H1 (cell line): ENCODE results near the gene NR3C2. TPM values are rescaled to one million over a fixed set of nuclear protein-coding genes. Genes with fewer than 3 reads are reported as not detected.

Experiments used
- CTCF ChIA-PET: fragments of 300-600 bp; sonication (Branson Sonifier 250); formaldehyde crosslinking; loops from one replicate; lab custom pipeline; 2021; ENCODE audit not compliant: partially characterized antibody; lab: Charles Lee
- POLR2A ChIA-PET: fragments of 300-600 bp; sonication (Branson Sonifier 250); formaldehyde crosslinking; loops from one replicate; lab custom pipeline; 2021; ENCODE audit warnings: inconsistent platforms; ENCODE audit not compliant: partially characterized antibody; lab: Charles Lee
- DNase-seq, 2 experiments: peaks; one replicate each; pipeline versions ENCODE4 v3.0.0 to v3.0.0-alpha.2; 2010 to 2022; ENCODE audit warnings: low spot score in 2 of 2, low read depth in 1 of 2, mixed read lengths in 1 of 2
- FAIRE-seq: peaks from 2 replicates; lab custom pipeline; 2011; peaks lifted over from hg19 to GRCh38; lab: Jason Lieb, UNC
- H2AFZ ChIP-seq: 2 replicates; pipeline ENCODE4 v1.8.1; 2012; ENCODE audit warnings: low read length, inconsistent platforms
- H2AK5ac ChIP-seq: 2 replicates; pipeline ENCODE4 v1.6.1; 2013; ENCODE audit warnings: low read depth, low read length
- H2BK120ac ChIP-seq: replicated peaks from 2 replicates; pipeline ENCODE3; 2013; ENCODE audit warnings: low read depth, low read length, inconsistent platforms
- H2BK12ac ChIP-seq: 2 replicates; pipeline ENCODE4 v1.6.1; 2013; ENCODE audit warnings: low read depth, low read length
- H2BK15ac ChIP-seq: 2 replicates; pipeline ENCODE4 v1.6.1; 2013; ENCODE audit warnings: low read length
- H2BK20ac ChIP-seq: 2 replicates; pipeline ENCODE4 v1.6.1; 2013; ENCODE audit warnings: low read length
- H2BK5ac ChIP-seq: 2 replicates; pipeline ENCODE4 v1.6.1; 2013; ENCODE audit warnings: low read depth, low read length
- H3K14ac ChIP-seq: 2 replicates; pipeline ENCODE4 v1.6.1; 2013; ENCODE audit warnings: inconsistent platforms; ENCODE audit not compliant: insufficient read length
- H3K18ac ChIP-seq: 2 replicates; pipeline ENCODE4 v1.6.1; 2013; ENCODE audit warnings: low read length; ENCODE audit errors: extremely low read depth
- H3K23ac ChIP-seq: 2 replicates; pipeline ENCODE4 v1.6.1; 2013; ENCODE audit warnings: inconsistent platforms; ENCODE audit not compliant: insufficient read length
- H3K23me2 ChIP-seq: 2 replicates; pipeline ENCODE4 v1.6.1; 2013; ENCODE audit warnings: low read depth, low read length
- H3K27ac ChIP-seq: 2 replicates; pipeline ENCODE4 v1.6.1; 2011; ENCODE audit warnings: low read depth, low read length, inconsistent platforms
- H3K27me3 ChIP-seq, 4 experiments: replicated peaks in 1 of 4; 1 replicate in 1 of 4; 2 replicates in 3 of 4; pipeline versions ENCODE4 v1.6.1 to v1.8.1; 2011 to 2013; ENCODE audit warnings: low read length in 3 of 4, mild to moderate bottlenecking in 3 of 4, inconsistent platforms in 2 of 4, mixed read lengths in 2 of 4, moderate library complexity in 1 of 4; ENCODE audit not compliant: control insufficient read depth in 3 of 4, insufficient read depth in 3 of 4; ENCODE audit errors: extremely low read depth in 1 of 4
- H3K36me3 ChIP-seq, 4 experiments: 2 replicates each; pipeline versions ENCODE4 v1.6.1 to v1.8.1; 2011 to 2013; ENCODE audit warnings: mild to moderate bottlenecking in 4 of 4, low read length in 3 of 4, moderate library complexity in 2 of 4, control low read depth in 1 of 4, inconsistent platforms in 1 of 4; ENCODE audit not compliant: insufficient read depth in 4 of 4, control insufficient read depth in 2 of 4
- H3K4ac ChIP-seq: replicated peaks from 2 replicates; pipeline ENCODE3; 2013; ENCODE audit warnings: low read length, low read depth, mixed read lengths, inconsistent platforms; ENCODE audit not compliant: insufficient read length
- H3K4me1 ChIP-seq, 4 experiments: replicated peaks in 1 of 4; 1 replicate in 1 of 4; 2 replicates in 3 of 4; pipeline versions ENCODE4 v1.6.1 to v1.8.1; 2011 to 2013; ENCODE audit warnings: low read length in 3 of 4, inconsistent platforms in 2 of 4, mixed read lengths in 1 of 4; ENCODE audit not compliant: insufficient read depth in 4 of 4, control insufficient read depth in 3 of 4
- H3K4me2 ChIP-seq, 2 experiments: 2 replicates each; pipeline versions ENCODE4 v1.6.1 to v1.8.1; 2011 to 2013; ENCODE audit warnings: low read depth in 2 of 2, low read length in 2 of 2, control low read depth in 1 of 2, inconsistent platforms in 1 of 2, mild to moderate bottlenecking in 1 of 2; ENCODE audit not compliant: insufficient read depth in 1 of 2
- H3K4me3 ChIP-seq, 4 experiments: fragments of 200-600, 300-600 bp in 1 of 4; sonication (generic), shearing (Covaris generic), sonication (Bioruptor Twin) in 1 of 4; 2 replicates each; pipeline versions ENCODE4 v1.5.1 to v1.8.1; 2011 to 2016; ENCODE audit warnings: low read length in 4 of 4, low read depth in 3 of 4, control low read depth in 2 of 4, inconsistent platforms in 2 of 4, mild to moderate bottlenecking in 2 of 4, mixed read lengths in 1 of 4, moderate library complexity in 1 of 4; ENCODE audit not compliant: insufficient read depth in 2 of 4; ENCODE audit errors: extremely low read depth in 1 of 4
- H3K56ac ChIP-seq: replicated peaks from 2 replicates; pipeline ENCODE3; 2013; ENCODE audit warnings: low read depth, mild to moderate bottlenecking, mixed read lengths, low read length, inconsistent platforms; ENCODE audit not compliant: insufficient read length
- H3K79me1 ChIP-seq: 2 replicates; pipeline ENCODE4 v1.6.1; 2013; ENCODE audit warnings: low read depth, low read length, control low read depth
- H3K79me2 ChIP-seq, 2 experiments: 2 replicates each; pipeline versions ENCODE4 v1.6.1 to v1.8.1; 2012 to 2013; ENCODE audit warnings: low read length in 2 of 2, mild to moderate bottlenecking in 2 of 2, inconsistent platforms in 1 of 2; ENCODE audit not compliant: insufficient read depth in 2 of 2, control insufficient read depth in 1 of 2
- H3K9ac ChIP-seq, 4 experiments: replicated peaks in 1 of 4; 1 replicate in 1 of 4; 2 replicates in 3 of 4; pipeline versions ENCODE4 v1.6.1 to v1.8.1; 2011 to 2013; ENCODE audit warnings: low read depth in 3 of 4, low read length in 3 of 4, control low read depth in 2 of 4, mild to moderate bottlenecking in 2 of 4, moderate library complexity in 2 of 4, inconsistent platforms in 1 of 4; ENCODE audit errors: extremely low read depth in 1 of 4
- H3K9me3 ChIP-seq, 2 experiments: 2 replicates each; pipeline versions ENCODE4 v1.6.1 to v1.8.1; 2012 to 2013; ENCODE audit warnings: mild to moderate bottlenecking in 2 of 2, moderate library complexity in 2 of 2, control low read depth in 1 of 2, inconsistent platforms in 1 of 2, low read depth in 1 of 2, low read length in 1 of 2, mixed read lengths in 1 of 2; ENCODE audit not compliant: insufficient read depth in 2 of 2
- H4K20me1 ChIP-seq, 2 experiments: replicated peaks in 1 of 2; 2 replicates each; pipeline versions ENCODE3 to v1.8.1; 2011 to 2013; ENCODE audit warnings: inconsistent platforms in 2 of 2, low read length in 2 of 2, mild to moderate bottlenecking in 1 of 2; ENCODE audit not compliant: insufficient read depth in 2 of 2, control insufficient read depth in 1 of 2
- H4K5ac ChIP-seq: 2 replicates; pipeline ENCODE4 v1.6.1; 2013; ENCODE audit warnings: low read length, low read depth, mixed read lengths, inconsistent platforms; ENCODE audit not compliant: insufficient read length
- H4K8ac ChIP-seq: 2 replicates; pipeline ENCODE4 v1.8.0; 2013; ENCODE audit warnings: mild to moderate bottlenecking, moderate library complexity, low read length, inconsistent platforms; ENCODE audit not compliant: insufficient read depth; ENCODE audit errors: extremely low read depth
- H4K91ac ChIP-seq: replicated peaks from 2 replicates; pipeline ENCODE3; 2013; ENCODE audit warnings: low read length, mixed read lengths, inconsistent platforms; ENCODE audit not compliant: insufficient read length
- ASH2L ChIP-seq: fragments of 200-600, 300-600 bp; sonication (generic); IDR thresholded peaks from one replicate; pipeline ENCODE4 v1.7.1; 2017; ENCODE audit warnings: low read length
- CBX5 ChIP-seq: fragments of 300-800, 300-1000 bp; sonication (generic); IDR thresholded peaks from 2 replicates; pipeline ENCODE4 v1.7.1; 2016; ENCODE audit warnings: antibody characterized with exemption, low read length, low read depth
- JUN ChIP-seq: IDR thresholded peaks from 2 replicates; pipeline ENCODE4 v1.6.1; 2011; ENCODE audit warnings: low read depth, mild to moderate bottlenecking, improper control_type of control experiment, low read length
- MAX ChIP-seq: IDR thresholded peaks from 2 replicates; pipeline ENCODE4 v1.6.1; 2012; ENCODE audit warnings: inconsistent platforms
- POLR2AphosphoS5 ChIP-seq: IDR thresholded peaks from 2 replicates; pipeline ENCODE4 v1.6.1; 2011; ENCODE audit warnings: low read depth, low read length
- POU5F1 ChIP-seq: IDR thresholded peaks from 2 replicates; pipeline ENCODE4 v1.6.1; 2011; ENCODE audit warnings: low read depth, mild to moderate bottlenecking, low read length, moderate library complexity
- SIN3A ChIP-seq, 2 experiments: IDR thresholded peaks in 1 of 2; conservative IDR thresholded peaks in 1 of 2; 2 replicates each; pipeline ENCODE4 v1.6.1; 2011 to 2012; ENCODE audit warnings: low read length in 2 of 2, improper control_type of control experiment in 1 of 2, low read depth in 1 of 2, mild to moderate bottlenecking in 1 of 2
- SIRT6 ChIP-seq: IDR thresholded peaks from one replicate; pipeline ENCODE4 v1.7.1; 2012; ENCODE audit warnings: low read length, inconsistent platforms
- SIX5 ChIP-seq: IDR thresholded peaks from 2 replicates; pipeline ENCODE4 v1.6.1; 2011; ENCODE audit warnings: mild to moderate bottlenecking, low read depth, low read length
- SUZ12 ChIP-seq: fragments of 200-600 bp; sonication (generic); IDR thresholded peaks from 2 replicates; pipeline ENCODE4 v1.6.1; 2012; ENCODE audit warnings: mild to moderate bottlenecking, inconsistent platforms, low read length, moderate library complexity, mixed read lengths
- TAF1 ChIP-seq: IDR thresholded peaks from 2 replicates; pipeline ENCODE4 v1.6.1; 2011; ENCODE audit warnings: mild to moderate bottlenecking, low read depth, low read length
- WGBS, 2 experiments: shearing (Covaris generic) in 1 of 2; methylation state at CpG; one replicate each; pipeline versions ENCODE4 v1.1.6 to v1.1.7; 2013 to 2015; ENCODE audit warnings: low lambda C conversion rate in 2 of 2, mixed read lengths in 2 of 2, inconsistent platforms in 1 of 2, low coverage in 1 of 2, missing lambda C conversion rate in 1 of 2; ENCODE audit not compliant: insufficient replicate concordance in 2 of 2, insufficient coverage in 1 of 2, insufficient read length in 1 of 2; ENCODE audit errors: extremely low coverage in 1 of 2, missing lambda C conversion rate in 1 of 2; 5-methylcytosine and 5-hydroxymethylcytosine counted together
- polyA plus RNA-seq, 7 experiments: library from polyadenylated mRNA; depleted of rRNA in 3 of 7; stranded (reverse) in 5 of 7; unstranded in 2 of 7; fragments of >200 nt in 5 of 7; fragments of 200-250 nt in 2 of 7; gene quantifications; 1 replicate in 5 of 7; 2 replicates in 1 of 7; 4 replicates in 1 of 7; pipeline versions ENCODE4 v1.2.1 to v1.2.3, GENCODE V29; 2011 to 2013; ENCODE audit warnings: missing spikeins in 2 of 7, mixed read lengths in 2 of 7
- total RNA-seq: library from RNA; stranded (reverse); fragmentation: NEBNext Ultra II Directional; extraction: Animal tissue kit (Norgen Biotek cat#: 25700); gene quantifications from 2 replicates; pipeline ENCODE4 v1.2.1, GENCODE V29; 2021

Gene NR3C2
- total and polyA plus RNA-seq, 2 of the 8 experiments (the other 6 are each of a cell fraction or from before 2014, with no cell fraction given), result 0.80 to 3.9 TPM

GRCh38 chr4:148057984-148058859, 384.0 kb downstream of the NR3C2 start:
- Histone ChIP-seq H2BK20ac (0 out of 2 replicates have a peak overlapping the region, but pooled peaks have one; percentile 62), H3K79me1 (no peaks in the 10 kb centered on the region), H4K91ac (no peak overlapping the region), H2BK12ac (no peak overlapping the region), H3K14ac (no peak overlapping the region), H3K27ac (no peak overlapping the region), H3K56ac (no peak overlapping the region), H3K79me2 (no peaks in the 10 kb centered on the region), H4K5ac (no peak overlapping the region), H3K36me3 (no peaks in the 10 kb centered on the region), H3K23me2 (no peaks in the 10 kb centered on the region), H3K4me1 (peaks cover 0 to 7% (median 4%) of the 10 kb centered on the region in 4 experiments; a peak in 3 of 7 replicates), H3K27me3 (no peaks in the 10 kb centered on the region), H2BK120ac (no peak overlapping the region), H3K9me3 (no peaks in the 10 kb centered on the region), H3K4me3 (no peak overlapping the region), H3K18ac (no peak overlapping the region), H4K20me1 (no peaks in the 10 kb centered on the region), H4K8ac (no peak overlapping the region), H3K4me2 (no peak overlapping the region), H3K4ac (no peak overlapping the region), H3K23ac (no peak overlapping the region), H3K9ac (no peak overlapping the region), H2AFZ (no peak overlapping the region), H2BK15ac (no peak overlapping the region), H2BK5ac (no peak overlapping the region), H2AK5ac (no peak overlapping the region)
- ChIA-PET CTCF (interaction anchor here (1.2 to 1.3 kb wide), 2 partner anchors 44 to 197 kb away, joined by 3 read pairs; no protein-coding TSS in a partner anchor), POLR2A (interaction anchor here (0.8 to 1.2 kb wide), 2 partner anchors 12 to 23 kb away, joined by 3 read pairs; no protein-coding TSS in a partner anchor)
- no peak for FAIRE-seq
- no peak for DNase-seq
- WGBS, 2 experiments, result 87% methylated on average over 14 of the region's 14 CpGs; no CpG with 5 or more reads in 1 of the 2 experiments
- TF ChIP-seq ASH2L, result no peak
- no peak for TF ChIP-seq SIRT6
- TF ChIP-seq SIN3A (conservative IDR thresholded peaks at IDR 0.05 in 1 of 2, IDR thresholded peaks at IDR 0.05 in 1 of 2; ENCODE audit: low read depth in 1 of 2, low read length in 2 of 2), result no peak
- TF ChIP-seq CBX5, result no peak
- no peak for TF ChIP-seq JUN
- no peak for TF ChIP-seq POLR2AphosphoS5
- no peak for TF ChIP-seq POU5F1
- no peak for TF ChIP-seq TAF1
- TF ChIP-seq SIX5, result no peak
- no peak for TF ChIP-seq SUZ12
- no peak for TF ChIP-seq MAX
